A673 (cell line): ENCODE results near the gene LMO7.

ENCODE experiments used
- CTCF ChIP-seq: fragments of 300-800, 200-600 bp; sonication (generic); conservative IDR thresholded peaks from 2 replicates; pipeline ENCODE4 v1.5.1; 2017; ENCODE audit warnings: low read depth, mild to moderate bottlenecking, antibody characterized with exemption, low read length, moderate library complexity, mixed read lengths
- EZH2 ChIP-seq: fragments of 200-600 bp; sonication (generic); IDR thresholded peaks from 2 replicates; pipeline ENCODE4 v1.6.1; 2017; ENCODE audit warnings: borderline replicate concordance, low read depth, mild to moderate bottlenecking, mixed read lengths, antibody characterized with exemption, low read length; ENCODE audit not compliant: poor library complexity, severe bottlenecking

- TF ChIP-seq CTCF, result no peak
- TF ChIP-seq EZH2, result no peak
Measured at GRCh38 chr13:75643182-75643581, 7.1 kb downstream of the LMO7 start.
